ENCODE measurements around the gene MARCHF6. TPM values are rescaled to one million over a fixed set of nuclear protein-coding genes. Genes with fewer than 3 reads are reported as not detected.

Gene MARCHF6
- total and polyA plus RNA-seq, 9 of the 15 experiments (the other 6 are each of a cell fraction or from before 2014, with no cell fraction given) = 74.1 to 456 (median 116) TPM

DNA sequence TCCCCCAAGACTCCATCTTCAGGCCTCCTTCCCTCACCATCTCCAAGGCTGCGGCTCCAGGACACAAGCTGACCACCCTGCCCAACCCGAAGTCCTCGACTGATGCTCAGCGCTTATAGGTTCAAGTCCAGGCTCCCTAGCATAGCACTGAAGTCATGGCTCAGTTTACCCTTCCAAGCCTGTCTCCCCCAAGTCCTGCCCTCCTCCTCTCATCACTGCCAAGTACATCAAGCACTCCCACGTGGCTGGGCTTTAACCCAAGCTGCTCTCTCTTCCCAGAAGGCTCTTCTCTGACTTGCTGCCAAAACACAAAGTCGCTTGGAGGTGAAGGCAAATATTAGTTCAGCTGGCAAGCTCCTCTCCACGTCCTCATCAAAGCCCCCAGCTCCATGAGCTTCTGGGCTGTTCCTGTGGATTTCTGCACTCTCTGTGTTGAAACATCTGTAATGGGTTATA, 22.1 kb upstream of the MARCHF6 start (continued):
- TF ChIP-seq, protein P1, sequence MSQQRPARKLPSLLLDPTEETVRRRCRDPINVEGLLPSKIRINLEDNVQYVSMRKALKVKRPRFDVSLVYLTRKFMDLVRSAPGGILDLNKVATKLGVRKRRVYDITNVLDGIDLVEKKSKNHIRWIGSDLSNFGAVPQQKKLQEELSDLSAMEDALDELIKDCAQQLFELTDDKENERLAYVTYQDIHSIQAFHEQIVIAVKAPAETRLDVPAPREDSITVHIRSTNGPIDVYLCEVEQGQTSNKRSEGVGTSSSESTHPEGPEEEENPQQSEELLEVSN (IDR thresholded peaks at IDR 0.05; ENCODE audit: borderline replicate concordance in 1 of 2, extremely low read depth in 1 of 2, insufficient read depth in 1 of 2, insufficient read length in 1 of 2, low read depth in 1 of 2, low read length in 1 of 2, poor library complexity in 1 of 2, severe bottlenecking in 1 of 2) = peak in 1 of 2 experiments; percentile 23
- TF ChIP-seq ZNF263 (CRISPR knock-in tag; IDR thresholded peaks at IDR 0.05; ENCODE audit: borderline replicate concordance) (no peak), ZNF354B (CRISPR knock-in tag; IDR thresholded peaks at IDR 0.05) (no peak), ETS2 (tag; IDR thresholded peaks at IDR 0.05; ENCODE audit: borderline replicate concordance, poor library complexity, severe bottlenecking) (no peak), SRSF9 (IDR thresholded peaks at IDR 0.05; ENCODE audit: borderline replicate concordance, low read depth, low read length) (no peak), PCBP2 (IDR thresholded peaks at IDR 0.05; ENCODE audit: low read depth, low read length, poor library complexity, severe bottlenecking) (no peak), NCOA6 (IDR thresholded peaks at IDR 0.05) (no peak), HDAC1 (IDR thresholded peaks at IDR 0.05) (0 out of 4 replicates have a peak, but pooled peaks of 1 of the 2 experiments have one; percentile 26)
- TF ChIP-seq, protein P2, sequence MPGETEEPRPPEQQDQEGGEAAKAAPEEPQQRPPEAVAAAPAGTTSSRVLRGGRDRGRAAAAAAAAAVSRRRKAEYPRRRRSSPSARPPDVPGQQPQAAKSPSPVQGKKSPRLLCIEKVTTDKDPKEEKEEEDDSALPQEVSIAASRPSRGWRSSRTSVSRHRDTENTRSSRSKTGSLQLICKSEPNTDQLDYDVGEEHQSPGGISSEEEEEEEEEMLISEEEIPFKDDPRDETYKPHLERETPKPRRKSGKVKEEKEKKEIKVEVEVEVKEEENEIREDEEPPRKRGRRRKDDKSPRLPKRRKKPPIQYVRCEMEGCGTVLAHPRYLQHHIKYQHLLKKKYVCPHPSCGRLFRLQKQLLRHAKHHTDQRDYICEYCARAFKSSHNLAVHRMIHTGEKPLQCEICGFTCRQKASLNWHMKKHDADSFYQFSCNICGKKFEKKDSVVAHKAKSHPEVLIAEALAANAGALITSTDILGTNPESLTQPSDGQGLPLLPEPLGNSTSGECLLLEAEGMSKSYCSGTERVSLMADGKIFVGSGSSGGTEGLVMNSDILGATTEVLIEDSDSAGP (CRISPR knock-in tag; IDR thresholded peaks at IDR 0.05) = no peak
